Fibroblast of skin of left biceps (primary cell): ENCODE results near the gene PCK2.
"Not testable (repeated sequence)": the region's sequence is repeated elsewhere in the genome, so short reads cannot be mapped to it uniquely, and the experiment has no call there.

ENCODE experiments used
- DNase-seq, 2 experiments: peaks; one replicate each; pipeline ENCODE4 v3.0.0-alpha.2; 2013; ENCODE audit warnings: low read depth in 2 of 2

PCK2 gene

GRCh38 chr14:24095271-24096068 is 1.4 kb downstream of the PCK2 start:
- DNase-seq, result no peak

- DNase-seq, result no peak
Measured at GRCh38 chr14:24096545-24097181, 2.6 kb downstream of the PCK2 start.

GRCh38 chr14:24098229-24098926 is 4.3 kb downstream of the PCK2 start:
- DNase-seq, result no peak

- no peak for DNase-seq
Measured at GRCh38 chr14:24098927-24099813, 5.1 kb downstream of the PCK2 start.

GRCh38 chr14:24100197-24100981 is 6.3 kb downstream of the PCK2 start:
- no peak for DNase-seq

- DNase-seq, result no peak
Measured at GRCh38 chr14:24100982-24101494, 6.9 kb downstream of the PCK2 start.

- no peak for DNase-seq
Measured at GRCh38 chr14:24102357-24103048, 8.4 kb downstream of the PCK2 start.

GRCh38 chr14:24103451-24103850 is 9.3 kb downstream of the PCK2 start:
- DNase-seq, result no peak

GRCh38 chr14:24105609-24106239 is 11.6 kb downstream of the PCK2 start:
- not testable (repeated sequence) for DNase-seq

GRCh38 chr14:24106672-24107271 is 12.7 kb downstream of the PCK2 start:
- no peak for DNase-seq

- DNase-seq, result no peak
Measured at GRCh38 chr14:24108336-24108874, 14.3 kb downstream of the PCK2 start.

GRCh38 chr14:24110060-24110459 is 15.9 kb downstream of the PCK2 start:
- DNase-seq, result no peak

- DNase-seq, result no peak
Measured at GRCh38 chr14:24110523-24110922, 16.4 kb downstream of the PCK2 start.

GRCh38 chr14:24113379-24113800 is 19.3 kb downstream of the PCK2 start:
- DNase-seq, result no peak

- DNase-seq, result peak; percentile 49 to 53
Measured at GRCh38 chr14:24113801-24114531, 19.9 kb downstream of the PCK2 start.

- DNase-seq, result peak; percentile 99
Measured at GRCh38 chr14:24114532-24115421, 20.7 kb downstream of the PCK2 start, which contains the start of the genes DCAF11 and NRL. Gene DCAF11, plus strand, starts transcription at chr14:24114777. Its CDS starts 818 bp downstream, at chr14:24115595. Gene NRL, minus strand, starts transcription at chr14:24114949. Its CDS starts 32,101 bp downstream, at chr14:24082848.
